ENCODE results near the gene PHLDB3. TPM values are rescaled to one million over a fixed set of nuclear protein-coding genes. Genes with fewer than 3 reads are reported as not detected.

PHLDB3 gene
- total RNA-seq, 1 donor from 2014 or later: 13.4 TPM

- Histone ChIP-seq H3K4me3 (ENCODE audit: insufficient read depth, low read depth, low read length) (peak overlapping the region; percentile 72), H4K20me1 (ENCODE audit: insufficient read depth, low read length) (peaks cover 3% of the 10 kb centered on the region), H3K4me1 (ENCODE audit: insufficient read depth, low read length) (peaks cover 5% of the 10 kb centered on the region), H3K27me3 (ENCODE audit: insufficient read depth, low read length) (no peaks in the 10 kb centered on the region), H3K4me2 (ENCODE audit: low read length) (peak overlapping the region; percentile 96), H3K36me3 (ENCODE audit: insufficient read depth, low read length) (peaks cover 3% of the 10 kb centered on the region), H2AFZ (ENCODE audit: low read depth, low read length) (peak overlapping the region; percentile 95), H3K9ac (ENCODE audit: low read length) (peak overlapping the region; percentile 85), H3K27ac (ENCODE audit: low read depth, low read length) (peak overlapping the region; percentile 45), H3K79me2 (ENCODE audit: insufficient read depth, low read length) (no peaks in the 10 kb centered on the region), H3K9me3 (ENCODE audit: insufficient read depth, low read depth, low read length) (no peaks in the 10 kb centered on the region)
- FAIRE-seq (no peak), DNase-seq (ENCODE audit: low read depth) (peak; percentile 60)
- Mint-ChIP-seq H3K4me1 (ENCODE audit: low read depth, unreplicated experiment) (peaks cover 5% of the 10 kb centered on the region), H3K9me3 (ENCODE audit: unreplicated experiment) (no peaks in the 10 kb centered on the region), H3K27ac (ENCODE audit: unreplicated experiment) (peak overlapping the region; percentile 34), H3K4me3 (ENCODE audit: unreplicated experiment) (peak overlapping the region; percentile 97), H3K27me3 (ENCODE audit: low read depth, unreplicated experiment) (peaks cover 13% of the 10 kb centered on the region), H3K36me3 (ENCODE audit: low read depth, unreplicated experiment) (peaks cover 27% of the 10 kb centered on the region)
- TF ChIP-seq, protein P1, sequence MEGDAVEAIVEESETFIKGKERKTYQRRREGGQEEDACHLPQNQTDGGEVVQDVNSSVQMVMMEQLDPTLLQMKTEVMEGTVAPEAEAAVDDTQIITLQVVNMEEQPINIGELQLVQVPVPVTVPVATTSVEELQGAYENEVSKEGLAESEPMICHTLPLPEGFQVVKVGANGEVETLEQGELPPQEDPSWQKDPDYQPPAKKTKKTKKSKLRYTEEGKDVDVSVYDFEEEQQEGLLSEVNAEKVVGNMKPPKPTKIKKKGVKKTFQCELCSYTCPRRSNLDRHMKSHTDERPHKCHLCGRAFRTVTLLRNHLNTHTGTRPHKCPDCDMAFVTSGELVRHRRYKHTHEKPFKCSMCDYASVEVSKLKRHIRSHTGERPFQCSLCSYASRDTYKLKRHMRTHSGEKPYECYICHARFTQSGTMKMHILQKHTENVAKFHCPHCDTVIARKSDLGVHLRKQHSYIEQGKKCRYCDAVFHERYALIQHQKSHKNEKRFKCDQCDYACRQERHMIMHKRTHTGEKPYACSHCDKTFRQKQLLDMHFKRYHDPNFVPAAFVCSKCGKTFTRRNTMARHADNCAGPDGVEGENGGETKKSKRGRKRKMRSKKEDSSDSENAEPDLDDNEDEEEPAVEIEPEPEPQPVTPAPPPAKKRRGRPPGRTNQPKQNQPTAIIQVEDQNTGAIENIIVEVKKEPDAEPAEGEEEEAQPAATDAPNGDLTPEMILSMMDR (IDR thresholded peaks at IDR 0.05; ENCODE audit: insufficient read depth, low read depth, low read length): no peak
- no peak for TF ChIP-seq EZH2 (IDR thresholded peaks at IDR 0.05; ENCODE audit: insufficient read depth, low read length)
Measured at GRCh38 chr19:43503501-43504425, 783 bp downstream of the PHLDB3 start.

GRCh38 chr19:43502419-43502976 is 2.0 kb downstream of the PHLDB3 start:
- peak overlapping the region; percentile 96 for H3K4me2 ChIP-seq (ENCODE audit: low read length)
- H3K4me1 ChIP-seq (ENCODE audit: insufficient read depth, low read length): peaks cover 5% of the 10 kb centered on the region
- H3K9ac ChIP-seq (ENCODE audit: low read length): no peak overlapping the region
- peaks cover 3% of the 10 kb centered on the region for H4K20me1 ChIP-seq (ENCODE audit: insufficient read depth, low read length)
- H3K4me3 ChIP-seq (ENCODE audit: insufficient read depth, low read depth, low read length): no peak overlapping the region
- Mint-ChIP-seq H3K9me3 (ENCODE audit: unreplicated experiment) (no peaks in the 10 kb centered on the region), H3K27me3 (ENCODE audit: low read depth, unreplicated experiment) (peaks cover 13% of the 10 kb centered on the region), H3K36me3 (ENCODE audit: low read depth, unreplicated experiment) (peaks cover 21% of the 10 kb centered on the region), H3K27ac (ENCODE audit: unreplicated experiment) (no peak overlapping the region), H3K4me3 (ENCODE audit: unreplicated experiment) (peak overlapping the region; percentile 97), H3K4me1 (ENCODE audit: low read depth, unreplicated experiment) (peaks cover 5% of the 10 kb centered on the region)
- FAIRE-seq (no peak), DNase-seq (ENCODE audit: low read depth) (no peak)
- H3K36me3 ChIP-seq (ENCODE audit: insufficient read depth, low read length): no peaks in the 10 kb centered on the region
- no peaks in the 10 kb centered on the region for H3K79me2 ChIP-seq (ENCODE audit: insufficient read depth, low read length)
- no peak overlapping the region for H2AFZ ChIP-seq (ENCODE audit: low read depth, low read length)
- no peaks in the 10 kb centered on the region for H3K9me3 ChIP-seq (ENCODE audit: insufficient read depth, low read depth, low read length)
- no peak overlapping the region for H3K27ac ChIP-seq (ENCODE audit: low read depth, low read length)
- no peaks in the 10 kb centered on the region for H3K27me3 ChIP-seq (ENCODE audit: insufficient read depth, low read length)
- TF ChIP-seq, protein P1 (IDR thresholded peaks at IDR 0.05; ENCODE audit: insufficient read depth, low read depth, low read length): no peak
- TF ChIP-seq EZH2 (IDR thresholded peaks at IDR 0.05; ENCODE audit: insufficient read depth, low read length): no peak

Data from astrocyte (in vitro differentiated cells and primary cell).